WTC11 (cell line): ENCODE data around the gene RING1. TPM values are rescaled to one million over a fixed set of nuclear protein-coding genes. Genes with fewer than 3 reads are reported as not detected.

ENCODE experiments used
- ATAC-seq: fragments of 200-7000 bp; cut with Tn5 transposase; 2 replicates; pipeline ENCODE4 v1.10.0; 2021; ENCODE audit warnings: mild to moderate bottlenecking, moderate library complexity
- CTCF ChIA-PET: fragments of 300-600 bp; sonication (Branson Sonifier 250); formaldehyde crosslinking; loops from one replicate; lab custom pipeline; 2021; ENCODE audit warnings: antibody characterized with exemption; lab: Charles Lee
- POLR2A ChIA-PET: fragments of 350-600 bp; sonication (Branson Sonifier 250); formaldehyde crosslinking; loops from one replicate; lab custom pipeline; 2021; ENCODE audit warnings: antibody characterized with exemption; lab: Charles Lee
- DNase-seq: peaks from one replicate; pipeline ENCODE4 v3.0.0; 2021; ENCODE audit warnings: low spot score
- H3K27ac Mint-ChIP-seq: 2 replicates; pipeline ENCODE4 v1.8.0; 2021; ENCODE audit warnings: mixed read lengths
- H3K27me3 Mint-ChIP-seq: 2 replicates; pipeline ENCODE4 v1.8.0; 2021; ENCODE audit warnings: low read depth, mild to moderate bottlenecking, moderate library complexity, mixed read lengths
- H3K36me3 Mint-ChIP-seq: 2 replicates; pipeline ENCODE4 v1.8.0; 2021; ENCODE audit warnings: mixed read lengths
- H3K4me1 Mint-ChIP-seq: 2 replicates; pipeline ENCODE4 v1.8.0; 2022; ENCODE audit warnings: mixed read lengths
- H3K4me3 Mint-ChIP-seq: 2 replicates; pipeline ENCODE4 v1.8.0; 2021; ENCODE audit warnings: mild to moderate bottlenecking, moderate library complexity, mixed read lengths
- H3K9me3 Mint-ChIP-seq: 2 replicates; pipeline ENCODE4 v1.8.0; 2021; ENCODE audit warnings: mixed read lengths
- ATF2 ChIP-seq: sonication (generic); formaldehyde crosslinking; IDR thresholded peaks from 2 replicates; pipeline ENCODE4 v1.8.1; 2022; ENCODE audit warnings: low read depth, missing genetic modification reagents, borderline replicate concordance
- ATF6 ChIP-seq: sonication (generic); formaldehyde crosslinking; IDR thresholded peaks from 2 replicates; pipeline ENCODE4 v1.8.1; 2023; ENCODE audit warnings: mild to moderate bottlenecking, missing genetic modification reagents
- CREB1 ChIP-seq: sonication (generic); formaldehyde crosslinking; IDR thresholded peaks from 2 replicates; pipeline ENCODE4 v1.8.0; 2023; ENCODE audit warnings: mild to moderate bottlenecking, missing genetic modification reagents
- ELF4 ChIP-seq: sonication (generic); formaldehyde crosslinking; IDR thresholded peaks from 2 replicates; pipeline ENCODE4 v1.8.1; 2022; ENCODE audit warnings: low read depth, mild to moderate bottlenecking, moderate library complexity, missing genetic modification reagents
- FOXK1 ChIP-seq: sonication (generic); formaldehyde crosslinking; IDR thresholded peaks from 2 replicates; pipeline ENCODE4 v1.8.0; 2022; ENCODE audit warnings: mild to moderate bottlenecking, moderate library complexity, missing genetic modification reagents
- FOXP4 ChIP-seq: sonication (generic); formaldehyde crosslinking; IDR thresholded peaks from 2 replicates; pipeline ENCODE4 v1.8.0; 2022; ENCODE audit warnings: mild to moderate bottlenecking, missing genetic modification reagents
- GTF2I ChIP-seq: fragments of 250-450 bp; sonication (Bioruptor Pico); conservative IDR thresholded peaks from 2 replicates; pipeline ENCODE4 v1.4.0; 2021; ENCODE audit warnings: mild to moderate bottlenecking
- KAT7 ChIP-seq: sonication (generic); formaldehyde crosslinking; IDR thresholded peaks from 2 replicates; pipeline ENCODE4 v1.8.1; 2023; ENCODE audit warnings: missing genetic modification reagents, mild to moderate bottlenecking, borderline replicate concordance
- MLX ChIP-seq: sonication (generic); formaldehyde crosslinking; IDR thresholded peaks from 2 replicates; pipeline ENCODE4 v1.8.1; 2023; ENCODE audit warnings: mild to moderate bottlenecking, missing genetic modification reagents, moderate library complexity
- NR2C2 ChIP-seq: sonication (generic); formaldehyde crosslinking; IDR thresholded peaks from 2 replicates; pipeline ENCODE4 v1.8.0; 2022; ENCODE audit warnings: mild to moderate bottlenecking, missing genetic modification reagents
- PRRX2 ChIP-seq: fragments of 250-450 bp; sonication (Bioruptor Pico); IDR thresholded peaks from 2 replicates; pipeline ENCODE4 v1.8.0; 2021; ENCODE audit warnings: mild to moderate bottlenecking
- STAT6 ChIP-seq: sonication (generic); formaldehyde crosslinking; conservative IDR thresholded peaks from 2 replicates; pipeline ENCODE4 v1.8.1; 2023; ENCODE audit warnings: mild to moderate bottlenecking, low read depth, missing genetic modification reagents, moderate library complexity
- TP53 ChIP-seq: sonication (generic); formaldehyde crosslinking; IDR thresholded peaks from 2 replicates; pipeline ENCODE4 v1.8.1; 2023; ENCODE audit warnings: mild to moderate bottlenecking, missing genetic modification reagents
- ZBTB21 ChIP-seq: sonication (generic); formaldehyde crosslinking; IDR thresholded peaks from 2 replicates; pipeline ENCODE4 v1.8.1; 2023; ENCODE audit warnings: mild to moderate bottlenecking, missing genetic modification reagents, borderline replicate concordance
- ZNF281 ChIP-seq: sonication (generic); formaldehyde crosslinking; IDR thresholded peaks from 2 replicates; pipeline ENCODE4 v1.8.0; 2023; ENCODE audit warnings: mild to moderate bottlenecking, missing genetic modification reagents
- ZNF317 ChIP-seq: sonication (generic); formaldehyde crosslinking; IDR thresholded peaks from 2 replicates; pipeline ENCODE4 v1.8.1; 2023; ENCODE audit warnings: low read depth, mild to moderate bottlenecking, moderate library complexity, missing genetic modification reagents, borderline replicate concordance
- total RNA-seq: library from RNA; stranded (reverse); gene quantifications from 3 replicates; pipeline ENCODE4 v1.2.3, GENCODE V29; 2021

The RING1 gene
- total RNA-seq, 1 experiment from 2014 or later, result 26.6 TPM

- no peak for TF ChIP-seq ATF6
These were observed 9.4 kb upstream of the RING1 start (continued) for GRCh38 chr6:33198853-33199436.

GRCh38 chr6:33199687-33200218, 8.5 kb upstream of the RING1 start:
- peaks cover 49% of the 10 kb centered on the region for H3K4me1 Mint-ChIP-seq
- peak; percentile 3 for ATAC-seq
- POLR2A ChIA-PET, result interaction anchor here (0.7 to 1.5 kb wide), 4 partner anchors 9 to 228 kb away, joined by 3 to 6 read pairs (median 4); partner anchors contain the start of genes B3GALT4 and RING1
- H3K4me3 Mint-ChIP-seq, result peak overlapping the region; percentile 97
- no peak for TF ChIP-seq GTF2I (CRISPR knock-in tag)
- TF ChIP-seq ELF4 (CRISPR knock-in tag), result 0 out of 2 replicates have a peak, but pooled peaks have one; percentile 41
- peak; percentile 98 for TF ChIP-seq FOXK1 (CRISPR knock-in tag)
- peak; percentile 97; the same call in 1 of the 2 replicates for TF ChIP-seq FOXP4 (CRISPR knock-in tag)
- TF ChIP-seq CREB1 (CRISPR knock-in tag), result 0 out of 2 replicates have a peak, but pooled peaks have one; percentile 12
- TF ChIP-seq PRRX2 (CRISPR knock-in tag), result no peak
- TF ChIP-seq, all 79 proteins: peak for 4
- DNase-seq, result peak; percentile 86
- CTCF ChIA-PET, result interaction anchor here (0.9 to 2.2 kb wide), 7 partner anchors 9 to 82 kb away, joined by 3 to 20 read pairs (median 3); no protein-coding TSS in a partner anchor
- Mint-ChIP-seq H3K36me3 (peaks cover 41% of the 10 kb centered on the region), H3K27ac (peak overlapping the region; percentile 82), H3K27me3 (no peaks in the 10 kb centered on the region), H3K9me3 (no peaks in the 10 kb centered on the region)

- ATAC-seq (peak; percentile 58), DNase-seq (peak; percentile 99)
- peak within 1 kb of the TSS; percentile 97 for H3K4me3 Mint-ChIP-seq
- peaks cover 34% of the 10 kb centered on the region for H3K36me3 Mint-ChIP-seq
- peaks cover 54% of the 10 kb centered on the region for H3K4me1 Mint-ChIP-seq
- peak within 1 kb of the TSS; percentile 99 for H3K27ac Mint-ChIP-seq
- H3K27me3 Mint-ChIP-seq, result peaks cover 4% of the 10 kb centered on the region
- POLR2A ChIA-PET, result interaction anchor here (0.7 to 1.5 kb wide), 3 partner anchors 49 to 229 kb away, joined by 3 to 5 read pairs (median 4); partner anchors contain the start of gene B3GALT4
- no peaks in the 10 kb centered on the region for H3K9me3 Mint-ChIP-seq
- CTCF ChIA-PET, result interaction anchor here (0.9 to 2.2 kb wide), 5 partner anchors 9 to 82 kb away, joined by 3 to 20 read pairs (median 3); no protein-coding TSS in a partner anchor
- peak; percentile 76 for TF ChIP-seq ZNF281 (CRISPR knock-in tag)
- no peak; the same call in 1 of the 2 replicates for TF ChIP-seq FOXK1 (CRISPR knock-in tag)
- TF ChIP-seq KAT7 (CRISPR knock-in tag), result peak; percentile 72; the same call in 1 of the 2 replicates
- no peak for TF ChIP-seq ZBTB21
- TF ChIP-seq STAT6 (CRISPR knock-in tag), result no peak
- 0 out of 2 replicates have a peak, but pooled peaks have one; percentile 25 for TF ChIP-seq ATF2
- no peak for TF ChIP-seq TP53 (CRISPR knock-in tag)
- TF ChIP-seq PRRX2 (CRISPR knock-in tag), result no peak
- no peak for TF ChIP-seq ZNF317 (CRISPR knock-in tag)
- TF ChIP-seq NR2C2 (CRISPR knock-in tag), result no peak
- TF ChIP-seq MLX (CRISPR knock-in tag), result no peak
These were observed 7.8 kb upstream of the RING1 start, which contains the start of the genes RXRB and SLC39A7 for GRCh38 chr6:33200219-33201146. Gene RXRB (minus strand): TSS chr6:33200665. CDS start chr6:33200476, 189 bp downstream. Gene SLC39A7 (plus strand): TSS chr6:33200867. CDS start chr6:33201246, 379 bp downstream.
